Thoracic aorta endothelial cell (primary cell): ENCODE results near the gene CNKSR1. TPM values are rescaled to one million over a fixed set of nuclear protein-coding genes. Genes with fewer than 3 reads are reported as not detected.

Experiments used
- total RNA-seq: library from RNA; depleted of rRNA; stranded (reverse); fragments of >200 nt; gene quantifications from 2 replicates; pipeline ENCODE4 v1.2.3, GENCODE V29; 2012

Gene CNKSR1, protein sequence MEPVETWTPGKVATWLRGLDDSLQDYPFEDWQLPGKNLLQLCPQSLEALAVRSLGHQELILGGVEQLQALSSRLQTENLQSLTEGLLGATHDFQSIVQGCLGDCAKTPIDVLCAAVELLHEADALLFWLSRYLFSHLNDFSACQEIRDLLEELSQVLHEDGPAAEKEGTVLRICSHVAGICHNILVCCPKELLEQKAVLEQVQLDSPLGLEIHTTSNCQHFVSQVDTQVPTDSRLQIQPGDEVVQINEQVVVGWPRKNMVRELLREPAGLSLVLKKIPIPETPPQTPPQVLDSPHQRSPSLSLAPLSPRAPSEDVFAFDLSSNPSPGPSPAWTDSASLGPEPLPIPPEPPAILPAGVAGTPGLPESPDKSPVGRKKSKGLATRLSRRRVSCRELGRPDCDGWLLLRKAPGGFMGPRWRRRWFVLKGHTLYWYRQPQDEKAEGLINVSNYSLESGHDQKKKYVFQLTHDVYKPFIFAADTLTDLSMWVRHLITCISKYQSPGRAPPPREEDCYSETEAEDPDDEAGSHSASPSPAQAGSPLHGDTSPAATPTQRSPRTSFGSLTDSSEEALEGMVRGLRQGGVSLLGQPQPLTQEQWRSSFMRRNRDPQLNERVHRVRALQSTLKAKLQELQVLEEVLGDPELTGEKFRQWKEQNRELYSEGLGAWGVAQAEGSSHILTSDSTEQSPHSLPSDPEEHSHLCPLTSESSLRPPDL
- 0.13 TPM in 1 of 2 replicates, not detected in the other for total RNA-seq

DNA sequence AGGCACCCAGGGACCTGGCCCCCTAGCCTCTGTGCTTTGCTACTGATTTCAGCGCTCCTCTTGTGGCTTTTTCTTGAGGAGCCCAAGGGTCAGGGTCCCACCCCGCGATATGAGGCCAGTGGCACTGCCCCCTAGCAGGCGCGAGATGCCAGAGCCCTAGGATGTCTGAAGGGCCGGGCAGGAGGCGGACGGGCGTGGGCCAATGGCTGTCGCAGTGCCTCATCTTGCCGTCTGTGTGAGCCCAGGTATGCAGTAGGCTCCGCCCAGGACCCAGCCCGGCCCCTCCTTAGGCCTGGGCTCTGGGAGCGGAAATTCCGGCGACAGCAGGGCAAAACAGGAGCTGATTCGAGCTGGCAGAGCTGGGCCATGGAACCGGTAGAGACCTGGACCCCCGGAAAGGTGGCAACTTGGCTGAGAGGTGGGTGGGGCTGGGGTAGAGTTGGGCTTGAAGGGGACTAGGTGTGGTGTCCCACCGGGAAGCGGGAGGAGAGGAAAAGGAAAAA, at the start of gene CNKSR1:
Gene CNKSR1, plus strand, starts transcription at position 310 of the 503 bp plus-strand sequence. Its CDS starts 57 bp downstream, at position 367.

DNA sequence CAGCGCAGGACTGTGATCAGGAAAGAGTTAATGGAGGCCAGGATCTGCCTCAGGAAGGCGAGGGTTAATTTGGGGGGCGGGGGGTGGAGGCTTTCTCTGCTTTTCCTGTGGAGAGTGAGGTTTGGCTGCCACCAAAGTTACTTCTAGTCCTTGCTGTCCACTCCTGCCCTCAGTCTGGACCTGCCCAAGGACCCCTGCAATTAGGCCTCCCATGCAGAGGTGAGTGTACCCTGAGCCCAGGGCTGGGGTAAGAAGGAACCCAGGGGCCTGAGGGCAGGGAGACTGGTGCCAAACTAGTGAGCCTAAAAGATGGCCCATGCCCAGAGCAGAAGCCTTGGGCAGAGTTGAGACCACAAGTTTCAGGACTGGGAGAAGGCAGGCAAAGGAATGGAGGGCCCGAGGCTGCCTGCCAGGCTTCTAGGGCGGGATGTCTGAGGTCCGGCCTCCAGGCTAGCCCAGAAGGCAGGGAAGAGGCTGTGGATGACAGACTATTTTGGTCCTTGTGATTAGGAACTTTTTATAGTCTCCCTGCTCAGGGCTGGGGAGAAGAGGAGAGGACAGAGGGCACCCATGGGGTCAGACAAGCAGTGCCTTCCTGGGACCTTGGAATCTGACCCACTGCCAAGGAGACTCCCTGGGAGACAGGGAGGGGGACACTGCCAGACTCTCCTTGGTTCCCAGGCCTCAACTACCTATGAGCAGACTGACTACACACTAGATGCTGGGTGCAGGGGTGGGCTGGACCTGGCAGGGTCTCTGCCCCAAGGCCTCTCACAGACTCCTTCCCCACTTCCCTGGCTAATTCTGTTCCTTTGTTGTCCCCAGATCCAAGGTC, 18.2 kb upstream of the CNKSR1 start, which contains the start of gene FAM110D:
Gene FAM110D, plus strand, starts transcription at position 172 of the 835 bp plus-strand sequence. CDS start 2,213 bp downstream, outside the sequence.

DNA sequence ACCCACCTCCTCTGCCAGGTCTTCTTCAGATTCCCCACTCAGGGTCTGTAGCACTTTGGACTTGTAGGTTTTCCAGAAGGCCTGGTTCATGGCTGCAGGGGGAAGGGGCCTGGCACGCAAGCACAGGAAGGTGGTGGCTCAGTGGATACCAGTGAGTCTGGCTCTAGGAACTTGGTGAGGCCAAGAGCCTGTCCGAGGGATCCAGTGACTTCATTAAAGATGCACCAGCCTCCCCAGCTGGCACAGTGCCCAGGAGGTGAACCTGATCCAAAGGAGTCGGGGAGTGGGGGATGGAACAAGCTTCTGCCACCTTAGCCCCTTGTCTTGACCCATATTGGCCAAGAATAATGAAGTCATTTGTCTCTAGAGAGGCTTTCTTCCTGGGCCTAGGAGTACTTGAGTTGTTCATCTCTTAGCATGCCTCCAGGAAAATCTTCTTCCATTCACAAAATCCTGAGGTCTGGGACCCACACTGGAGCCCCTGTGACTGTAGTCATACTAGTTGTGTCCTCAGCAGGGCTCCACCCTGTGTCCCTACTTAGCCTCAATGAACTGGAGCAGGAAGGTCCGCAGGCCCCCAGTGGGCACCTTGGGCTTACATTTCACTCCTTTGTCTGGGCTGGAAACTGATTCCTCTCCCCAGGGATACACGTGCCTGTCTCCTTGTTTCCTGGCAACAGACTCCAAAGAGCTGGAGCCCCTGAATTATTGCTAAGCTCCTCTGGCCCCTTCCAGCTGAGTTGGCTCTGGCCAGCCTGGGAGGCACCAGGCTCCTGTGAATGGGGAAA, 8.7 kb upstream of the CNKSR1 start, which contains the start of gene C1orf232:
Gene C1orf232, minus strand, starts transcription at position 554 of the 788 bp plus-strand sequence. Its CDS starts 464 bp downstream, at position 90.

DNA sequence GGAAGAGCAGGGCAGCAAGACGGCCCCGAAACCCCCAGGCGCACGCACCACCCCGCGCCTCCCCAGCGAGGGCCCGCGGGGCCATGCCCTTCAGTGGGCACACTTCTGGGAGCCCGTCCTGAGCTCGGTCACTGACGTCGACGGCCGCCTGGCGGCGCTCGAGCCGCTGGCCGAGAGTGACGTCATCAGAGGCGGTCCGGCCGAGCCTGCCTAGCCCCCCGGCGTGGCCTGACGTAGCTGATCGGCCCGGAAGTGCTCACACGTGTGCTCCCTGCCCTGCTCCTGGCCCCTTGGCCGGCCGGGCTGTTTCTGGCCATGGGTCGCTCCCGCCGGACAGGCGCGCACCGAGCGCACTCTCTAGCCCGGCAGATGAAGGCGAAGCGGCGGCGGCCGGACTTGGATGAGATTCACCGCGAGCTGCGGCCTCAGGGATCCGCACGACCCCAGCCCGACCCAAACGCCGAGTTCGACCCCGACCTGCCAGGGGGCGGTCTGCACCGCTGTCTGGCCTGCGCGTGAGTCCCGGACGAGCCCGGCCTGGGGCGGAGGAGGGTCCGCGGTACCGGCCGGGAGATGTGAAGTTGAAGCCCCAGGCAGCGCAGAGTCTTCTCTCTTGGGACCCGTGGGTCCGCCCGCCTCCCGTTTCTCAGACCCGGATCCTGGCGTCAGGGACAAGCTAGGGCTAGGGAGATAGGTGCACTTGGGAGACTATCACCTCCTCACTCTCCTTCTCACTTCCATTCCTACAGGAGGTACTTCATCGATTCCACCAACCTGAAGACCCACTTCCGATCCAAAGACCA, 7.4 kb upstream of the CNKSR1 start, which contains the start of gene ZNF593:
Gene ZNF593, plus strand, starts transcription at position 240 of the 803 bp plus-strand sequence. Its CDS starts 76 bp downstream, at position 316.

DNA sequence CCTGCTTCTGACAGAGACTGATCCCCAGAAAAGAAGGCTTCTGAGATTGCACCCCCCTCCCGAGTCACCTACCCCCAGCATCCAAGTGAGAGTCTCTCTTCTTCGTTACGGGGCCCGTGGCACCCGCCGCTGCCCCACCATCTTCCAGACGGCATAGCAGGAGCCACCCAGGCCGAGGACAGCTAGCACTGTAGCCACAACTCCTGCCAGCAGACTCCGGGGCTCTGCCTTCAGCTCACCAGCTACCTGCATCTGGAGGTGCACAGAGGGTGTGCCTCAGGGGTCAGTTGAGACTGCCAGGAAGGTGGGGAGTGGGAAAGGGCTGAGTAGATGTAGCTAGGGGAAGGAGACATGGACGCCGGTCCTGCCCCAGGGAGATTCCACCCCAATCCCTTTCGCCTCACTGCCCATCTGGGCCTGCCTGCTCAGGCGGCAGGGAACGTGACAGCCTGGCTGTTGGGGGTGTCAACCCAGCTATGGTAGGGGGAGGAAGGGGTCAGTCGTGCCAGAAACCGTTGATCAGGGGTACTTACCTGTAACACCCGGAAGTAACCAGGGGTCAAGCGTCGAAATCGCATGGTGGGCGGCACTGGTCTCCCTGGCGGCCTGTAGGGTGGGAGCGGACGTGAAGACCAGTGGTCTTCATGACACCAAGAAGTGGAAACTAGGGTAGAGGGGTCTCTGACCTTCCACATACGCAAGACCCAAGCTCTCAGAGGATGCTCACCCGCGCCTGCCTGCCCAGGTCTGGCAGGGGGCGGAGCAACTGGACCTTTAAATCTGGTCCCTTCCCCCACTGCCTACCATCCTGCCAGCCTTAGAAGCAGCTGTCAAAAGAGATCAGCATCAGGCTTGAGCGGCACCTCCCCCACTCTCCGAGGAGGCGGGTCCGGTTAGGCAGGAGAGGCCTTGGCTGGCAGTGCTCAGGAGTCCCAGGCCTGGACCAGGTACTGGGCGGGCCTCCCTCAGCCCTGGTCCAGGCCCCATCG, 5.9 kb upstream of the CNKSR1 start, which contains the start of gene ZNF593OS:
Gene ZNF593OS, minus strand, starts transcription at position 749 of the 989 bp plus-strand sequence. Its CDS starts 171 bp downstream, at position 578.

DNA sequence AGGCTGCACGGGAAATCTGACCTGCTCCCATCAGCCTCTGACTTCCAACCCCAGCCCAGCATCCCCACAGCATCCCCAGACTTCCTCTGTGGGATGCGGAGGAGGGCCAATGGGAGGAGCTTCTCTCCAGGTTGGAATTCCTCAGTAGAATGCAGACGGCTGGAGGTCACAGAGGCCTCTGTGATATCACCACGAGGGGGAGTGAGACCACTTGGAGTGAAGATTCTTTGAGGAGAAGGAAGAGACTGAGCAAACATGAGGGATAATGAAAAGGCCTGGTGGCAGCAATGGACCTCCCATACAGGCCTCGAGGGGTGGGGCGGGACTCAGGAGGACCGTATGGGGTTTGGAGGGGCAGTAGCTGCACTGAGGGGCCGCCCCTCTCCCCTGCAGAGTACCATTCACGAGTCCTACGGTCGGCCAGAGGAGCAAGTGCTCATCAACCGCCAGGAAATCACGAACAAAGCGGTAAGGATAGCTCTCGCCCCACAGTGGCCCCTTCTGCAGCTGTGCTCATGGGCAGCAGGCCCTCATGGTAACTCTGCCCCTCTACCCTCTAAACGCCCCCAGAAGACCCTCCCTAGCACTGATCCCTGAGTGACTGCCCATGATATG, 13.2 kb downstream of the CNKSR1 start, which contains the start of gene CATSPER4:
Gene CATSPER4, plus strand, starts transcription at position 230 of the 615 bp plus-strand sequence. Its CDS starts 26 bp downstream, at position 256.

DNA sequence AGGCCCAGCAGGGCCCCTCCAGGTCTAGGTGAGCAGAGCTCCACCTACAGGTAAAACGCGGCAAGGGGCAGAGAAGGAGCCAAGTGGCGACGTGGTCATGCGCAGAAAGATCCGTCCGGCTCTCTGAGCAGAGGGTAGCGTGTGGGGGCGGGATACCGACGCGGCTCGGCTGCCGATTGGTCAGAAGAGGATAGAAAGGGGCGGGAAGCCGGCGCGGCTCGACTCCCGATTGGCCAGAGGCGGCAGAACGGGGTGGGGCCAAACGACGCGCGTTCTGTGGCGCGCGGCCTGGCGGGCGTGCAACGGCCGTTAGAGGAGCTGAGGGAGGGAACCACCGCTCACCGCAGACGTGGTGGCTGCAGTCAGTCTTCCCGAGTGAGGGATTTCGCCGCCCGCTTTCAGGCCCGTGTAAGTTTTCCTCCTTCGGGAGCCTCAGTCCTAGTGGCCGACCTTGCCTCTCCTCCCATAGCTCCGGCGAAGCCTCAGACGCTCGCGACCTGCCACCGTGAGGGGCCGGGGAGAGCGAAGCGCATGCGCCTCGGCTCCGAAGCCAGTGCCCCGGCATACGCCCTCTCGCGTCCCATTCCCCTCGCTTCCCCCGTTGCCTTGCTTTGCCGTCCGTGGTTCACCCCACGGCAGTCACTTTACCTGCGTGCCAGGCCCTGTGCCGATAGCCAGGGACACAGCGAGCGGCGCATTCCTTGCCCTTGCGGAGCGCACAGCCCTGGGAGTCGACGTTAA, 56.8 kb downstream of the CNKSR1 start, which contains the start of gene CEP85:
Gene CEP85, plus strand, starts transcription at position 298 of the 741 bp plus-strand sequence. CDS start 5,584 bp downstream, outside the sequence.

Other genes with a start within 250 kb of the CNKSR1 start
- gene PAFAH2, start 179.4 kb upstream of the CNKSR1 start, total RNA-seq, result 5.7 and 7.0 TPM in 2 replicates
- gene EXTL1, start 155.7 kb upstream of the CNKSR1 start, total RNA-seq, result under 0.01 TPM in 2 replicates
- not detected in 2 replicates for gene SLC30A2, start 131.4 kb upstream of the CNKSR1 start, total RNA-seq
- not detected in 2 replicates for gene TRIM63, start 109.9 kb upstream of the CNKSR1 start, total RNA-seq
- gene PDIK1L, start 65.7 kb upstream of the CNKSR1 start, total RNA-seq, result 8.9 and 9.4 TPM in 2 replicates
- gene FAM110D, start 18.4 kb upstream of the CNKSR1 start, total RNA-seq, result 0.66 and 2.7 TPM in 2 replicates
- gene C1orf232, start 8.5 kb upstream of the CNKSR1 start, total RNA-seq, result not detected in 2 replicates
- 20.2 and 21.7 TPM in 2 replicates for gene ZNF593, start 7.6 kb upstream of the CNKSR1 start, total RNA-seq
- gene ZNF593OS, start 5.7 kb upstream of the CNKSR1 start, total RNA-seq, result not detected in 2 replicates
- not detected in 2 replicates for gene CATSPER4, start 13.1 kb downstream of the CNKSR1 start, total RNA-seq
- gene CEP85, start 56.7 kb downstream of the CNKSR1 start, total RNA-seq, result 11.3 and 17.1 TPM in 2 replicates
- 33.6 and 41.1 TPM in 2 replicates for gene SH3BGRL3, start 102.6 kb downstream of the CNKSR1 start, total RNA-seq
- gene UBXN11, start 129.1 kb downstream of the CNKSR1 start, total RNA-seq, result 2.7 and 4.5 TPM in 2 replicates
- gene CD52, start 140.5 kb downstream of the CNKSR1 start, total RNA-seq, result not detected in 2 replicates
- not detected in 2 replicates for gene CRYBG2, start 176.6 kb downstream of the CNKSR1 start, total RNA-seq
- gene ZNF683, start 195.3 kb downstream of the CNKSR1 start, total RNA-seq, result not detected in 2 replicates
- not detected in 2 replicates for gene LIN28A, start 233.3 kb downstream of the CNKSR1 start, total RNA-seq